NCI-H510A treated with DMSO at 0.1 percent for 48 hours (cell line): ENCODE measurements around the gene ZZZ3.
"Not testable (repeated sequence)": the region's sequence is repeated elsewhere in the genome, so short reads cannot be mapped to it uniquely, and the experiment has no call there.

Experiments used
- DNase-seq: peaks from one replicate; lab custom pipeline; 2025; lab: John Stamatoyannopoulos, UW

ZZZ3 gene

GRCh38 chr1:77670330-77670729 lies 12.1 kb downstream of the ZZZ3 start:
- no peak for DNase-seq

GRCh38 chr1:77668924-77669449 lies 13.5 kb downstream of the ZZZ3 start:
- no peak for DNase-seq

GRCh38 chr1:77664939-77665516 lies 17.4 kb downstream of the ZZZ3 start:
- no peak for DNase-seq

- no peak for DNase-seq
Measured at GRCh38 chr1:77661696-77662095, 20.8 kb downstream of the ZZZ3 start.

GRCh38 chr1:77659879-77660593 lies 22.4 kb downstream of the ZZZ3 start:
- no peak for DNase-seq

GRCh38 chr1:77658271-77658670 lies 24.2 kb downstream of the ZZZ3 start:
- DNase-seq, result no peak

- peak; percentile 99 for DNase-seq
Measured at GRCh38 chr1:77655431-77655974, 27.0 kb downstream of the ZZZ3 start.

GRCh38 chr1:77652970-77653516 lies 29.4 kb downstream of the ZZZ3 start:
- no peak for DNase-seq

- no peak for DNase-seq
Measured at GRCh38 chr1:77652268-77652667, 30.2 kb downstream of the ZZZ3 start.

- no peak for DNase-seq
Measured at GRCh38 chr1:77649127-77649526, 33.3 kb downstream of the ZZZ3 start.

GRCh38 chr1:77646224-77646623 lies 36.2 kb downstream of the ZZZ3 start:
- DNase-seq, result not testable (repeated sequence)

- DNase-seq, result no peak
Measured at GRCh38 chr1:77643456-77643855, 39.0 kb downstream of the ZZZ3 start.

- DNase-seq, result no peak
Measured at GRCh38 chr1:77642941-77643340, 39.5 kb downstream of the ZZZ3 start.

GRCh38 chr1:77642196-77642595 lies 40.3 kb downstream of the ZZZ3 start:
- no peak for DNase-seq

- no peak for DNase-seq
Measured at GRCh38 chr1:77639557-77640069, 42.8 kb downstream of the ZZZ3 start.

GRCh38 chr1:77639056-77639455 lies 43.4 kb downstream of the ZZZ3 start:
- DNase-seq, result no peak

- no peak for DNase-seq
Measured at GRCh38 chr1:77636864-77637263, 45.6 kb downstream of the ZZZ3 start.
